Panc1 (cell line): Measurements from ENCODE around the gene RASAL1.

Source experiments
- CTCF ChIP-seq: fragments of 450-650 bp; IDR thresholded peaks from 2 replicates; pipeline ENCODE4 v1.5.1; 2017; ENCODE audit warnings: mild to moderate bottlenecking
- POLR2AphosphoS5 ChIP-seq: IDR thresholded peaks from 2 replicates; pipeline ENCODE4 v1.6.1; 2012; ENCODE audit warnings: mild to moderate bottlenecking, low read depth, low read length, moderate library complexity
- REST ChIP-seq, 2 experiments: IDR thresholded peaks; 2 replicates each; pipeline ENCODE4 v1.6.1; 2011 to 2012; ENCODE audit warnings: low read depth in 2 of 2, control low read depth in 1 of 2, low read length in 1 of 2, mild to moderate bottlenecking in 1 of 2, moderate library complexity in 1 of 2; ENCODE audit not compliant: insufficient read depth in 1 of 2
- SIN3A ChIP-seq: IDR thresholded peaks from 2 replicates; pipeline ENCODE4 v1.6.1; 2012; ENCODE audit warnings: low read depth, mild to moderate bottlenecking, low read length, moderate library complexity, borderline replicate concordance; ENCODE audit not compliant: insufficient read depth
- TCF7L2 ChIP-seq: IDR thresholded peaks from 2 replicates; pipeline ENCODE4 v1.6.1; 2011; ENCODE audit warnings: mild to moderate bottlenecking, low read depth, low read length, inconsistent platforms

GRCh38 chr12:113094738-113095137 is 40.8 kb downstream of the RASAL1 start:
- TF ChIP-seq TCF7L2 (no peak), SIN3A (no peak), CTCF (no peak), POLR2AphosphoS5 (no peak), REST (IDR thresholded peaks at IDR 0.05; ENCODE audit: insufficient read depth in 1 of 2, low read depth in 2 of 2, low read length in 1 of 2) (no peak)
